Stimulated activated CD8-positive, alpha-beta memory T cell treated with anti-CD3 and anti-CD28 coated beads, Interleukin-4, amount 100 ng/mL, for 1 hour (primary cell): Measurements from ENCODE around the gene HBG1.
"Not testable (repeated sequence)": the region's sequence is repeated elsewhere in the genome, so short reads cannot be mapped to it uniquely, and the experiment has no call there.

ENCODE experiments used
- DNase-seq, 2 donors: peaks; one replicate each; pipeline ENCODE4 v3.0.0-alpha.2; 2020; ENCODE audit warnings: low read depth in 2 of 2, low spot score in 1 of 2

HBG1 gene

GRCh38 chr11:5249807-5250396, at the start of gene HBG1:
Gene HBG1 (minus strand): TSS chr11:5249857. CDS start chr11:5249804, 53 bp downstream.
- DNase-seq, result not testable (repeated sequence)

DNA sequence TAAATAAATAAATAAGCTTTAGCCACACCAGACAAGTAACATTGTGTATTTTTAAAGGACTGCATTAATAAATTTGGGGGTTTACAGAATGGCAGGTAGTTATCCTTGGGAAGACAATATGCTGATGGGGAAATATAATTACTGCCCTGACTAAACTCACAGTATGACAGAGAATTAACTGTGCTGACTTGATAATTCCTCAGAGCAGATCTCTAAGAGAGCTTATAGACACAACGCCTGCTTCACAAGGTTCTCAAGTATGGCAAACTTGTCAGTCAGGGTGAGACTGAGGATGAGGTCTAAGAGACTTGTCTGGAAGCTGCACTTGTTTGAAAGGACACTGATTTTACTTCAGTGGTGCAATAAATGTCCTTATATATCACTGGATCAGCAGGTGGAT, 48.8 kb upstream of the HBG1 start:
- DNase-seq, result no peak

DNA sequence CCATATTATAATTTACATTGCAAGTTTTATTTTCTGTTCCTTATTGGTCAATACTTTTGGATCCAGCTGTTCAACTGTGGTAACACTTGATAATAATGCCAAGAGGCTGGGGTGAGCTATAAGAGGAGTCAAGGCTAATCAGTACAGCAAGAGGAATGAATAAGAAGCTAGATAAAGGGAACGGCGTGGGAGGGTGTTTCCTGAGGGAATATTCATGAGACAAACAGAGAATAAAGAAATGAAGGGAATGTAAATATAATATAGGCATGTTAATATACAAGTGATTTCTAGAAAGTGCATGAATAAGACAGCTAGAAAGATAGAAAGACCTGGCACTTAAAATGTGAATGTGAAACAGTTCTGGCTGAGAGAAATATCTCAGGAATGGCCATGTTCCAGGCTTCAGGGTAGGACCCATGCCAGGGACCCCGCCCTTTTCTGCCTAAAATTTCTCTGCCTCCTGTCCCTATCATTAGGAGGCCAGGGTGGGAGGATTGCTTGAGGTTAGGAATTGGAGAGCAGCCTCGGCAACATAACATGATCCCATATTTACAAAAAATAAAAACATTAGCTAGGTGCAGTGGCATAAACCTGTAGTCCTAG, 48.2 kb upstream of the HBG1 start:
- DNase-seq, result no peak

GRCh38 chr11:5294342-5294995, 44.8 kb upstream of the HBG1 start:
- not testable (repeated sequence) for DNase-seq

DNA sequence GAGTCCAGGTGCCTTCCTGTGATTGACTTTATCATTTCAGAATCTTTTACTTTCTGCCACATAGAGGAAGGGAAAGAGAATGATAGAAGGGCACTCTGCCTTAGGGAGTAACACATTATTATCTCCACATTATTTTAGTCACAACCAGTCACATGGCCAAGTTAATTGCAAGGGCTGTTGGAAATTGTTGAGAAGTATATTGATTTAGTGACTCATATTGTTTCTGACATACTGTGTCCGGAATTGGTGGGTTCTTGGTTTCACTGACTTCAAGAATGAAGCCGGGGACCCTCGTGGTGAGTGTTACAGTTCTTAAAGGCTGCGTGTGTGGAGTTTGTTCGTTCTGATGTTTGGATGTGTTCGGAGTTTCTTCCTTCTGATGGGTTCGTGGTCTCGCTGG, 43.4 kb upstream of the HBG1 start:
- DNase-seq, result no peak

DNA sequence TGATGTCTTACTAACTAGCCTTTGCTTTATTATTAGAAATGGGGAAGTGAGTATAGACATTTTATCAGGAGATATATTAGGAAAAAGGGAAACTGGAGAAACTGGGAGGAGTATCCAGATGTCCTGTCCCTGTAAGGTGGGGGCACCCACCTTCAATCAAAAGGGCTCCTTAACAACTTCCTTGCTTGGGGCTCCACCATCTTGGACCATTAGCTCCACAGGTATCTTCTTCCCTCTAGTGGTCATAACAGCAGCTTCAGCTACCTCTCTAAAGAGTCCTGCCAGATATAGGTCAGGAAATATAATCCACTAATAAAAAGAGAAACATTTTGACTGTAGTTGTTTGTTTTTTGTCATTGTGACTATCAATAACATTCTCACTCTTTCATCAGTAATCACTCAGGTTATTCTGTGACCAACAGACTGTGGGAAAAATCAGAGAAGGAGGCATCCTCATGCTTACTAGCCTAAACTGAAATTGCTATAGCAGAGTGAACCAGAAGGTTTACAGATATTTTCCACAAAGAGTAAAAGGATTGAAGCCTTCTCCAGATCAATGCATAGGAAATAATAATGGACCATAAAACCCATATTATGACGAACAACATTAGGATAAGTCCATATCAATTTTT, 41.7 kb upstream of the HBG1 start:
- DNase-seq, result no peak

- no peak for DNase-seq
These were observed 40.4 kb upstream of the HBG1 start for GRCh38 chr11:5290106-5290505.

- no peak for DNase-seq
These were observed 40.0 kb upstream of the HBG1 start for GRCh38 chr11:5289696-5290095.

DNA sequence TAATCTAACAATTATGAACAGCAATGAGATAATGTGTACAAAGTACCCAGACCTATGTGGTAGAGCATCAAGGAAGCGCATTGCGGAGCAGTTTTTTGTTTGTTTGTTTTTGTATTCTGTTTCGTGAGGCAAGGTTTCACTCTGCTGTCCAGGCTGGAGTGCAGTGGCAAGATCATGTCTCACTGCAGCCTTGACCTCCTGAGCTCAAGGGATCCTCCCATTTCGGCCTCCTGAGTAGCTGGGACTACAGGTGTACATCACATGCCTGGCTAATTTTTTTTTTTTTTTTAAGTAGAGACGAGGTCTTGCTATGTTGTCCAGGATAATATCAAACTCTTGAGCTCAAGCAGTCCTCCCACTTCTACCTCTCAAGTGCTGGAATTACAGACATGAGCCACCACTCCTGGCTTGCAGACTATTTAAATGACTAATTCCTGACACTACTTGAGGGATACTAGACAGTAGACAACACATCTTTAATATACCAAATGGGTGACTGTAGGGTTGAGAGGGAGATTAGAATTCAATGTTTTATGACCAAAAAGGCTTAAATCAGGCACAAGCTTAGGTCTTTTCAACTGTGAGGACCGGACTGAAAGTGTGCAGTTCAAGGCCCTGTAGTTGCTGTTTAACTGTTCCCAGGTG, 39.4 kb upstream of the HBG1 start:
- no peak for DNase-seq

GRCh38 chr11:5288108-5288905, 38.6 kb upstream of the HBG1 start:
- no peak for DNase-seq

GRCh38 chr11:5286901-5287300, 37.2 kb upstream of the HBG1 start:
- DNase-seq, result no peak

GRCh38 chr11:5286351-5286750, 36.7 kb upstream of the HBG1 start:
- no peak for DNase-seq

- DNase-seq, result no peak
These were observed 36.2 kb upstream of the HBG1 start for GRCh38 chr11:5285703-5286340.

DNA sequence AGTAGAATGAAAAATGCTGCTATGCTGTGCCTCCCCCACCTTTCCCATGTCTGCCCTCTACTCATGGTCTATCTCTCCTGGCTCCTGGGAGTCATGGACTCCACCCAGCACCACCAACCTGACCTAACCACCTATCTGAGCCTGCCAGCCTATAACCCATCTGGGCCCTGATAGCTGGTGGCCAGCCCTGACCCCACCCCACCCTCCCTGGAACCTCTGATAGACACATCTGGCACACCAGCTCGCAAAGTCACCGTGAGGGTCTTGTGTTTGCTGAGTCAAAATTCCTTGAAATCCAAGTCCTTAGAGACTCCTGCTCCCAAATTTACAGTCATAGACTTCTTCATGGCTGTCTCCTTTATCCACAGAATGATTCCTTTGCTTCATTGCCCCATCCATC, 35.0 kb upstream of the HBG1 start:
- DNase-seq, result no peak

- no peak for DNase-seq
These were observed 34.2 kb upstream of the HBG1 start for GRCh38 chr11:5283882-5284281.

DNA sequence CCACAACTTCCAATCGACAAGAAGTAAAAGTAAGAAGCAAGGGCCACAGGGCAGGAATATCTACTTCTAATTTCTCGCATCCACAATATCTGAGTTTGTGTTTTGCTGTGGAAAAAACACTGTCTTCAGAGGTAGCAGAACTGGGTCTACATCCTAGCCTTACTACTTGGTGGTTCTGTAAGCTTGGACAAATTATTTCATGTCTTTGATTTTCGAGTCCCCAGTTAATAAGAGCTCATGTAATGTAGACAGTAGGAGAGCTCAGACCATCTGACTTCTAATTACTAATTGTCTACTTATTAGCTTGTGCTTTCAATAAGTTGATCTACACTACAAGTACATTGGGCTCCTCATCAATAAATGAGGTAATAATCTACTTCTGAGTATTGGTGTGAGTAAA, 33.4 kb upstream of the HBG1 start:
- DNase-seq, result no peak

DNA sequence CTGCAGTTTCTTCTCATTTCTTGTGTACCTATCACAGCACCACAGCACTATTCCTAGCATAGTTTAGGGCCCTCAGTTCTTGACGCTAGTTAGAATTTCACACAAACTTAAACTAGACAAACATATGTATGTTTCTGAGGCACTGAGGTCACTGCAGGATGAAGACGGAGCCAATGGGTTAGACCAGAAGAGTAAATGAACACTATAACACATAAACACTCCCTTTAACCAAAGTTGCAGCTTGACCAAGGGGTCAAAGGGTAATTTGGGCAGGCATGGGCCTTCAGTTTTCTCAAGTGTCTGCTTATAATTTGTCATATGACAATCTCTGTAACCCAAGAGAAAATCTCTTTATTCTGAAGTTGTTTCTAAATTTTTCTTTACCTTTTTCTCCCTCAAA, 33.0 kb upstream of the HBG1 start:
- DNase-seq, result no peak

GRCh38 chr11:5281596-5281995, 31.9 kb upstream of the HBG1 start:
- no peak for DNase-seq

DNA sequence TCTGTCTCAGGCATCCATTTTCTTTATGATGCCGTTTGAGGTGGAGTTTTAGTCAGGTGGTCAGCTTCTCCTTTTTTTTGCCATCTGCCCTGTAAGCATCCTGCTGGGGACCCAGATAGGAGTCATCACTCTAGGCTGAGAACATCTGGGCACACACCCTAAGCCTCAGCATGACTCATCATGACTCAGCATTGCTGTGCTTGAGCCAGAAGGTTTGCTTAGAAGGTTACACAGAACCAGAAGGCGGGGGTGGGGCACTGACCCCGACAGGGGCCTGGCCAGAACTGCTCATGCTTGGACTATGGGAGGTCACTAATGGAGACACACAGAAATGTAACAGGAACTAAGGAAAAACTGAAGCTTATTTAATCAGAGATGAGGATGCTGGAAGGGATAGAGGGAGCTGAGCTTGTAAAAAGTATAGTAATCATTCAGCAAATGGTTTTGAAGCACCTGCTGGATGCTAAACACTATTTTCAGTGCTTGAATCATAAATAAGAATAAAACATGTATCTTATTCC, 31.0 kb upstream of the HBG1 start:
- no peak for DNase-seq

GRCh38 chr11:5279471-5280090, 29.9 kb upstream of the HBG1 start:
- DNase-seq, result no peak
